Thyroid gland (tissue), 4 donors: Measurements from ENCODE around the gene AP3S2.

Source experiments
- CTCF ChIP-seq, 6 experiments: fragments of 200-600 bp in 3 of 6; fragments of 450-650 bp in 3 of 6; sonication (generic) in 3 of 6; IDR thresholded peaks; one replicate each; pipeline ENCODE4 v1.5.1; 2016 to 2019; ENCODE audit warnings: antibody characterized with exemption in 6 of 6, mild to moderate bottlenecking in 2 of 6, inconsistent platforms in 1 of 6, moderate library complexity in 1 of 6
- POLR2A ChIP-seq, 2 donors: fragments of 450-650 bp; IDR thresholded peaks; one replicate each; pipeline ENCODE4 v1.6.1; 2017; ENCODE audit warnings: antibody characterized with exemption in 2 of 2, mild to moderate bottlenecking in 2 of 2, moderate library complexity in 1 of 2

DNA sequence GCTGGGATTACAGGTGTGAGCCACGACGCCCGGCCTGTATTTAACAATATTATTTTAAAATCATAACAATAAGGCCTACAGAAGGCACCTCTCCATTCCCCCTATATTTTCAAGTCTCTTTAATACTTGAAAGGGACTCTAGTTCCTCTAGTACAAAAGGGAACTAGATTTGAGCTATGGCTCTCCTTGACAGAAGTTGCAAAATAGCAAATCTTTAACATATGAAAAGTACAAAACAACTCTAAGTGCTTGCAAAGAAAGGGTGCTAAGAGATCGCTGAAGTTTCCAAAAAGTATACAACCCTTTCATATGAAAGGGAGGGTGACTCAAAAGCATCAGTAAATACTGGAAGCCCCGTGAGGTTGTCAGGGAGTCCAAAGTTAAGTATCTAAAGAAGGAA, 23.8 kb downstream of the AP3S2 start:
- TF ChIP-seq CTCF (IDR thresholded peaks at IDR 0.05) (no peak), POLR2A (IDR thresholded peaks at IDR 0.05) (no peak)
